Activated T-helper 1 cell treated with anti-CD3 and anti-CD28 coated beads, Interleukin-2, amount 50 U/mL, for 16 hours (primary cell): ENCODE measurements around the gene SCN9A.
"Not testable (repeated sequence)": the region's sequence is repeated elsewhere in the genome, so short reads cannot be mapped to it uniquely, and the experiment has no call there.

ENCODE experiments used
- DNase-seq, 2 donors: peaks; one replicate each; pipeline ENCODE4 v3.0.0-alpha.2; 2020; ENCODE audit warnings: low read depth in 1 of 2, low spot score in 1 of 2

Gene SCN9A

DNA sequence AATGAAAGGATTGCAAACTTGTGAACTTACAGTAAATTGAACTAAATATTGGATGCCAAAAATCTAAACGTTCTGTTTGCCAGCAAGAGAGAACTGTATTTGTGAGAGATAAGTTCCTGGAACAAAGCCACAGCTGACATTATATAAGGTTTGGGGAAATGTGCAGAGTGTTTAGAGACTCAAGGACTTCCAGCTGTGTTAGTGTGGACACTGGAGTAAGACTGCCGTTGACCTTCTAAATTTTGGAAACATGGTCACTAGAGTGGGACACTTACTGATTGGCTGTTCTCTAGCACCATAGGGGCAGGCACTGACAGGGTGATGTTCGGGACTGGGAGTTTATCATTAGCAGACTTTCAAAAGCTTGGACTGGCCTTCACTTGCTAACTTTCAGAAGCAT lies 40.5 kb downstream of the SCN9A start:
- DNase-seq = no peak

DNA sequence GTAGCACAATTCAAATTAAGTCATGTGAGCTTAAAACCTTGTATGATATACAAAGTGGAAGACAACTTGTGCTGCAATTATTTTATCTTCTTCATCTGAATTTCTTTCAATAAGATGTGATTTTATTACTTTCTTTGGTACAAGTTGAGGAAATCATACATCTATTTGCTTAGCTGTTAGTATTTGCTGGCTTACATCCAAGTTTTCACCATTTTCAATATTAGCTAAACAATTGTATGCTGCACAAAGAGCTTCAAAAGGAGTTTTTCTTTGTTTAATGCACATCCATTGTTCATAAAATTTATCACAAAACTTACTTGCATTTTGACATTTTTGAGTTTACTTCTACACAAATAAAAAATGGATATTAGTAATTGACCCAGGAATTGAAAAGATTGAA lies 40.9 kb downstream of the SCN9A start:
- no peak for DNase-seq

DNA sequence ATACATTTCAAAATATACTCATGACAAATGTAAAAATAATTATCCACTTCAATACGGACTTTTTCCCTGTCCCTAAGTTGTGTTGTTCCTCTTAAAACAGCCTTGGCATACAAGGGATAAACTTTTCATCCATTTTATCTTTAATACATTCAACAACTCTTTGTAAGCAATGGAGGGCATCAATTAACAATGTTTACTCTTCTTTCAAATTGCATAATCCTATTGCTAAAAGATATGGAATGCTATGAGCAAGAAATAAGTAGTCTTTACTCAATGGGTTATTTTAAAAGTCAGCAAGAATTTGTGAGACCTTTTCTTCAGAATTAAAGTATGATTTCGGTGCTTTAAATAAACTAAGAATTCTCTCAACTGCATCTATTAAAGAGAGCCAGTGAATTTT lies 41.9 kb downstream of the SCN9A start:
- DNase-seq = no peak

DNA sequence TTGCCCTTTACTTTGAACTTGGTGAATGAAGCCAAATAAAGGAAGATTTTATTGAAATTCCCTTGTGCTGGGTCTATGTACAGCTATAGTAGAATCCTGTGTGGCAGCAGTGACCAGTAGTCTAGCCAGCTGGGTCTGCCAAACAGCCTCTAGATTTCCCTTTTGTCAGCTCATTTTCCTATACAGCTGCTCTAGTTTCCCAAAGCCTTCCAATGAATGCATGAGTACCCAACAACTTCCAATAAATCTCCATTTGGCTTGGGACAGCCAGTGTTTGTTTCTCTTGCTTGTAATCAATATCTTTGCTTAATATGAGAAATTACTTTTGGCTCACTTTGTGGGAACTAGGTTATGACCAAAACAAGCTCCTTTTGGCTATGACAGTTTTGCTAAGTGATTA lies 43.6 kb downstream of the SCN9A start:
- DNase-seq = no peak

DNA sequence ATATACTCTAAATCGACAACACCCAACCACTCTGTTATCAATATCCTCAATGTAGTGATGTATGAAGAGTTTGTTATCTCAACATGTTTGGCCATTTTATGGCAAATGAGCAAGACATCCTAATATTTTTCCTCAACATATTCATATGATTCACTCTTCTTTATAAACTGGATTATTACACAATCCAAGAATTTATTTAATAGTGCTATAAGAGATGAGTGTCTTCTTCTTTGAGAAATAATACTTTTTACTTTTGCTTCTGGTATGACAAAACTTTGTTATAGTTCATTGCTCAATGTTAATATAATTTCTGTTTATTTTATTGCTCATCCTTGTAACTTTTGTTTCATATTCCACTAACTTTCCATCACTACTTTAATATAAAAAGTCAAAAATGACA lies 44.3 kb downstream of the SCN9A start:
- DNase-seq = no peak

DNA sequence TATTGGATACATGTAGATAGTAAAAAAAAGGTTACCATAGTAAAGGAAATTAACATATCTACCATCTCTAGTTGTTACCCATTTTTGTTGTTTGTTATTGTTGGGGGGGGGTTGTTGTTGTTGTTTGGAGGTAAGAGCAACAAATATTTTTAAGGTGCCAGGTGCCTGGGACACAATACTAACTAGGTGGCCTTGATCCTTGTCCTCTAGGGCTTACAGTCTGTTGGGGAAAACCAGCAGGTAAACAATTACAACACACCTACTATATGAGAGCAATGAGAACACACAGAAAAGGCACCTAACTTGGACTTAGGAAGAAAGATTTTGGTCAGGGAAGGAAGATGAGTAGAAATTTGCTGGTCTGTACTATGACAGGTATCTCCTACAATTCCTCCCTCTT lies 46.3 kb downstream of the SCN9A start:
- no peak for DNase-seq

DNA sequence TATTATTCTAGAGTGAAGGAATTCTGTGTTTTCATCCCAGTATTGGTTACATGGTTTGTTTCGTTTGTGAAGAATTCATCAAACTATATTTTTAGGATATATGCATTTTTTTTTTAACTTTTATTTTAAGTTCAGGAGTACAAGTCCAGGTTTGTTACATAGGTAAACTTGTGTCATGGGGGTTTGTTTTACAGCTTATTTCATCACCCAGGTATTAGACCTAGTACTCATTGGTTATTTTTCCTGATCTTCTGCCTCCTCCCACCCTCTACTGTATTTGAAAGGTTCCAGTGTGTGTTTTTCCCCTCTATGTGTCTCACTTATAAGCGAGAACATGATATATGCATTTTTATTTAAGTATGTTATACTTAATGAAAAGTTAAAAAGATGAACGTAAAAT lies 47.6 kb downstream of the SCN9A start:
- DNase-seq = no peak

DNA sequence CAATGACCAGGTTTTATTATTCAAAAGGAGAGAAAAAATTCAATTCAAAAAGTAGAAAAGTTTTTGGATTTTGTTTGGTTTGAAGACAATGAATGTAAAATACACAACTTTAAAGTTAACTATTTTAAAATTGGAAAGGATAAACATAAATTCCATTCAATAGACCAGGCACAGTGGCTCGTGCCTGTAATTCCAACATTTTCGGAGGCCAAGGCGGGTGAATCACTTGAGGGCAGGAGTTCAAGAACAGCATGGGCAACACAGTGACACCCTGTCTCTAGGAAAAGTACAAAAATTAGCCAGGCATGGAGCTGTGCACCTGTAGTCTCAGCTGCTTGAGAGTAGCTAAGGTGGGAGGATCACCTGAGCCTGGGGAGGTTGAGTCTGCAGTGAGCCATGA lies 54.7 kb downstream of the SCN9A start:
- DNase-seq = no peak

DNA sequence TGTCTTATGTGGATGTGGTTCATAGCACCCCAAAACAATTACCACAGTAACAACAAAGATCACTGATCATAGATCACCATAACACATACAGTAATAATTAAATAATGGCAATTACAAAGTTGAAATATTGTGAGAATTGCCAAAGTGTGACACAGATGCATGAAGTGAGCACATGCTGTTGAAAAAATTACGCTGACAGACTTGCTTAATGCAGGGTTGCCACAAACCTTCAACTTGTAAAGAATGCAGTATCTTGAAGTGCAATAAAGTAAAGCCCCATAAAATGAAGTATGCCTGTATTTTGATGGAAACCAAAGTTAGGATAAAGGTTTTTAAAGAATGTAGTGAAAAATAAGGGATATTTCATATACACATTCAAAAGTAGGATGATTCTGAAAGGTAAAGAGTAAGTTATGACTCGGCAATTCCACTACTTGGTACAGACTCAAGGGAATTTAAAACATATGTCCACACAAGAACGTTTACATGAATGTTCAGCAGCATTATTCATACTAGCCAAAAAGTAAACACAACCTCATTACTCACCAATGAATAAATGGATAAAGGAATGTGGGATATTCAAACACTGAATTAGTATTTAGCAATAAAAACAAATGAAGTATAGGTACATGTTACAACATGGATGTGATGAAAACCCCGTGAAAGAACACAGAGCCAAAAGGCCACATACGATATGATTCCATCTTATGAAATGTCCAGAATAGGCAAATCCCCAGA lies 61.6 kb downstream of the SCN9A start:
- DNase-seq = no peak

DNA sequence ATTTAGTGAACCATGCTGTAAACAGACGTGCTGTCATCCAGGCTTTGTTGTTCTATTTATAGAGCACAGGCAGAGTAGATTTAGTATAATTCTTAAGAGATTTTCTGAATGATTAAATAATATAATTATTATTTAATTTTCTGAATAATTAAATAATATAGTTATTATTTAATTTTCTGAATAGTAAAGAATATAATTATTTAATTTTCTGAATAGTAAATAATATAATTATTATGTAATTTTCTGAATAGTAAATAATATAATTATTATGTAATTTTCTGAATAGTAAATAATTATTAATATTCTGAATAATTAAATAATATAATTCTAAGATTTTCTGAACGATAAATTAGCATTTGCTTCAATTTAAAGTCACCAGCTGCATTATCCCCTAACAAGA lies 62.9 kb downstream of the SCN9A start:
- not testable (repeated sequence) for DNase-seq

DNA sequence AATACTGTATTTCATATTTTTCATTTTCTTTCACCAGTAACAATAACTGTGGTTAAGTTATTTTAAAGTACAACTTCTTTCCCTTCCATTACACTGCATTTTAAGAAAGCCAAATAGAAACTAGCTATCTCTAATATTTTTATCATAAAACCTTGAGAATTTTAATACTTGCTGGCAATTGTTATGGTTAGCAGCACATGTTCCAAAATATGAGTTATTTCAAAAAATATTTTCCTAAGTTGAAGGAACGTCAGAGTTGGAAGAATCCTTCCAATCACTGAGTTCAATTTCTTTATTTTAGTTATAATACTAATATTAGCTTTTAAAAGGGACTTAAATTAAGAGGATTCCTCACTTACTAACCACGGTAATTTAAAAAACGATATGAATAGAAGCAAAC lies 68.4 kb downstream of the SCN9A start:
- DNase-seq = no peak

DNA sequence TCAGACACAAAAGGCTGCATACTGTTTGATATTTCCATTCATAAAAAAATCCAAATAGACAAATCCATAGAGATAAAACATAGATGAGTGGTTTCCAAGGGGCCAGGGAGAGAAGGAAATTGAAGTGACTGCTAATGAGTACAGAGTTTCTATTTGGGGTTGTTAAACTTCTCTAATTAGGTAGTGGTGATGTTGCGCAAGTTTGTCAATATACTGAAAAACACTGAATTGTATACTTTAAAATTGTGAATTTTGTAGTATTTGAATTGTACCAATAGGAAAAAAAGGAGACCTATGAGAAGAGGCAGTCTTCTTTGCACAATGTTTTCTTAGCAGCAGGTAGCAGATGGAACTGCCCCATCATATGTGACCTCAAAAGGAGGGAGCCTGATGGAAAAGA lies 71.1 kb downstream of the SCN9A start:
- no peak for DNase-seq

DNA sequence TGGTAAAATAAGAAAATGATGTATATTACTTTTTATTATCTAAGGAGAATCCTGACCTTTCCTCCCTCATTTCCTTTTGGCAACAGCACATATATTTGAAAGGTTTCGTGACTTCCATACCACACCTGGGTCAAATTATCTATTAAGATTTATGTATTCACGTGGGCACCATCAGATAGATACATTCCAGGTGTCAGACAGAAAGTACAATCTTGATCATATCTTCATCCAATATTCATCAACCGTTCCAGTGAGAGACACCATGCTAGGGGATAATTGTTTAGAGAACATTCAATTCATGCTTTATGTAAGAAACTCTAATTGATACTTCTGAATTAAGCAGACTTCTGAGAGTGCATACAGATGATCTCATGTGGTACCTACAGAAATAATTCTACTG lies 73.7 kb downstream of the SCN9A start:
- no peak for DNase-seq

DNA sequence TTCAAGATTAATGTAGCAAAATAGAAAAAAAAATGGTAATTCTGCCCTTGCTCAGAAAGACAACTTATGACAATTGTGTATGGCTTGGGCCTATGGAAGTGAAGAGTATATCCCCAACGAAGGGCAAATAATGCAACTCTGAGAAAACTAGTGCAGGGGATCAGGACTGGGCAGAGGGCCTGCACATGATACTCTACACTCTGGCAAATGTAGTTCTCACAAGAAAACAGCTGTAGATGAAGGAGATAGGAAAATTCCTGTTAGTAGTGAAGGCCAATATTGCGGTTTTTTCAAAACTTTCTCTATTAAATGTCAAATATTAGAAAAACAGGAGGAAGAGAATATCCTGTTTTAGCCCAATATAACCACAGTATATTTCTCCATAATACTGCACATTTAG lies 77.8 kb downstream of the SCN9A start:
- no peak for DNase-seq

DNA sequence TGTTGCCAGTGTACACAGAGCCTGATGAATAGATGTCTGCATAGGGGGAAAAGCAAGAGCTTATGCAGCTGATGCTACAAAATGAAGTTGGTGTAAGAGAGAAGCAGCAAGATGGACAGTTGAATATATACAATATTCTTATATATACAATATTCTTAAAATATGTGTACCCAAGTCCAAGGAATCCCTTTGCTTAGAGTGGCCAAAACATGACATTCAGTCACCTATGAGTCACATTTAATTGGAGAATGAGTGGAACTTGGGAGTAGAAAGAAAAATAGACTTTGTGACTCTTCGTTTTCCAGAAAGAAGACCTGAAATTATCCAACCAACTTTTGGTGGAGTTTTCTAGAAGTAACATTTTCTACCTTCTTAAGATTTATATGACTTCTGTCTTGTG lies 81.8 kb downstream of the SCN9A start:
- no peak for DNase-seq

DNA sequence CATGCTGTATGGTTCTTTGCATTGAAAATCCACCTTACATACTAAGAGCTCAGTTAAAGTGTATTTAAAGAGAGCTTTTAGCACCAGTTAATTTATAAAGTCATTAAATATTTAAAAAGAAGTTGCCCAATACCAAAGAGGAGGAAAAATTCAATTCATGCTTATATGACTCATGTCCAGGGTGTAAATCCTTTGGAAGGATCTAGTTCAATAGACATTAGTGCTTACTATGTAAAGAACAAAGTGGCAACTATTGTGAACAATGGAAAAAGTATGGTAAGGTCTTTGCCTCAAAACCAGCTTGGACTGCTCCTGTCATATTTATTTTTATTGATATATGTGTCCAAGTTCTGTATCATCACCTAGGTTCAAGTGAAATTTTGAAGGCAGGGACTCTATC lies 90.5 kb downstream of the SCN9A start:
- no peak for DNase-seq

DNA sequence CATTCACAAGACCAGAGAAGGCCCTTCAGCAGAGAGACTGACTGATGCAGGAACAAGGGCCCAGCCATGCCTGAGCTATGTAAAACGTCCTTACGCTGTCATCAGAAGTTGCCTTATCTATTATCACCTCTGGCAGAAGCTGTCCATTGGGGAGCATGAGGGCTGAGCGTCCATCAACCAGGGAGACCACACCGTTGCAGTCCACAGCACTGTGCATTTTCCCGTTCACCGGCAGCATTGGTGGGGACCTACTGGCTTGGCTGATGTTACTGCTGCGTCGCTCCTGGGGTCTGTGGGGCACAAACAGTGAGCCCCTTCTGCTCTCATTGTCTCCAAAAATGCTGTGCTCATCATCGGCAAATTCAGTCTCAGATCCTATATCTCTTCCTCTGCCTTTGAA lies 91.4 kb downstream of the SCN9A start:
- DNase-seq = no peak

DNA sequence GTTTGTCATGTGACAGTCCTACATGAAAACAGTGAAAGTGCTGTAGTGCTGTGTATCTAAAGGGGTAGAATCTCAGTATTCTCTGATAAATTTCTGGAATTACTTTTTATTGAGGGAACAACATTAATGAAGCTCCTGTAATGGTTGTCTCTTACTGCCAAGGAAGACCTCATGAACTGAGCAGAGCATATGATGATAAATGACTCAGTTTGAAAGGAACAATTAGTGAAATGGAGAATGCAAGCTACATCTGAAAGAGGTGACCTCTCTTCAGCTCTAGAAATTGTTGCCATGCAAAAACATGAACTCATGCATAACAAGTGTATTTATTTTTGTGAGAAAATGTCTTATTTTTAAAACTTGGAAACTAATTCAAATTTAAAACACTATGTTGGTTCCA lies 93.6 kb downstream of the SCN9A start:
- DNase-seq = no peak

DNA sequence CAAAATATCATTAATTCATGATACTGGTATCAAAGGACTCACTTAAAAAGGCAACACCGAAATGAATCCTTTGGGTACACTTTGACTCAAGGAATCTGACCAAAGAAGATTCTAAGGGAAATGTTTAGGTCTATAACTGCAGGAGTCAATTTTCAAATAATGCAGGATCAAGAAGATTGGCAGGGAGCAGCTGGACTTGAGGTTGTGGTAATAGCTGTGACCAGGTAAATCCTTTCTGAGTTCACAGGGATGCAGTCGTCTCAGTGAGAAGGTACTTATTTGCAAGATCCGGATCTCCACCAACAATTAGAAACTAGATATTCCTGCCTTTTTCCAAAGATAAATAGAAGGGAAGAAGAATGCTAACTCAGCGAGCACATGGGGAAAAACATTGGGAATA lies 96.9 kb downstream of the SCN9A start:
- no peak for DNase-seq

DNA sequence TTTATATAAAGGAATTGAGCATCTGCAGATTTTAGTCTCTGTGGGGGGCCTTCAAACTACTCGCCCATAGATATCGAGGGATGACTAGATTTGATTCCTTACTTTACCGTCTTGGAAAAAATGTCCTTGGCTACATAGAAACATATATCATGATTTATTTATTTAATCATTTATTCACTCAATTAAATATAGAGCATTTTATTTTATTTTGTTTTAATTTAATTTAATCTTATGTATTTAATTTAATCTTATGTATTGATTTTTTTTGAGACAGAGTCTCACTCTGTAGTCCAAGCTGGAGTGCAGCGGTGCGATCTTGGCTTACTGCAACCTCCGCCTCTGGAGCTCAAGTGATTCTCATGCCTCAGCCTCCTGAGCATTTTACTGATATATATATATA lies 105.4 kb downstream of the SCN9A start:
- no peak for DNase-seq

DNA sequence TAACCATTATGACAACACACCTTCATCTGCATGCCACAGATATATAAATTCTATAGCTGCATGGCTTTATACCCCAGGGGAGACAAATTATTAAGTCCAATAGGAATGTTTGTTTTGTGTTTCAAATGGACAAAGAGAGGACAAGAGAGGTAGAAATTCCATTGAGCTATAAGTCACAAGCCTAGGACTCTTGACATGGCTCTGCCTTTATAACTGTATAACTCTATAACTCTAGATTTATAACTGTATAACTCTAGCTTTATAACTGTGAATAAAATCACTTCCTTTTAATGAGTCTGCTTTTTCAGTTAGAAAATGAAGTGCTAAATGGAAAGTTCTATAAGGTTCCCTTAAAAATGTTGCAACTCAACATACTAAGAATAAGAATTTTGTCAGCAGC lies 106.4 kb downstream of the SCN9A start:
- no peak for DNase-seq

DNA sequence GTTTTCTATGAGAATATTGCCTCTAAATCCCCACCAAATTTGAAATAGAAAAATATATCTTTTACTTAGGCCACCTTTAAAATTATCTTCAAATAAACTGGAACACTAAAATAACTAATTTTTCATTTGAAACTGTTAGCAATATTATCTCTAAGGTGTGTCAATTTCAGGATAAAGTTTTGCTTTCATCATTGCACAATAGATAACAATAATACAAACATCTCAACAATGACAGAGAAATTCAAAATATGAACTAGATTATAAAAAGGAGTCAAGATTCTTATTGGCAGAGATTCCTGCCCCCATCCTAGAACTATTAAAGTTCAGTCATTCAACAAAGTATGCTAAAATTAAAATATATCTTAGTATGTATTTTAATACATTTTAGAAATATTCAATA lies 117.9 kb downstream of the SCN9A start:
- DNase-seq = no peak

DNA sequence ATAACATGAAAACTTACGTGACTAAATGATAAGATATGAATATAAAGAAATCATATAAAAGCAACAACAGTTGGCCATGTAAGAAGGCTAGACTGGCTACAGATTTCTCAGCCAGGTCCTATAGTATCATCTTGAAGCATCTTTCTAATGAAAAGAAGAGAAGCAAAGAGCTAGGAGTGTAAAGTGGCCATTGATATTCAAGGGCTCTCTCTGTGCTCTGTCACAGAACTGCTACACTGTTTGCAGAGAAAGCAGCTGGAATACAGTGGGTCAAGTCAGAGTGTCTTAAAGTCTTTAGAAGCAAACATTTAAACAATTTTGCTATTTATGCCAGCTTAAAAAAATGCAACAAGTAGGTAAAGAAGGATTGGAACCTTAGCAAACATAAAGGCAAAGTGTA lies 118.8 kb downstream of the SCN9A start:
- DNase-seq = no peak

DNA sequence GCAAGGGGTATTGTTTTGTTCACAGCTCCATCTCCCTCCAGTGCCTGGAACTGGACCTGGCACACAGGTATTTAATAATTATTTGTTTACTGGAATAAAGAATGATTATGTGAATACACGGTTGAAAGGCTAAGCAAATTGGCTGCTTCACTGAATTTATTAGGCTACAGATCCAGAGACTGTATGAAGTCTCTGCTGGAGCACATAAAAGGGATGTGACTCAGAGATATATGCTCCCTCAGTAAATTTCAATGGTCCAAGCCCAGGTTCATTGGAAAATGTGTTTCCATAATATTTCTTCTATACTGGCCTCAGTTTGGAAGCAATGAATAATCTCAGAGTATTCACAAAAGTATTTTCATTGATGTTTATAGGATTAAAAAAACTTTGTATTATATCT lies 126.4 kb downstream of the SCN9A start:
- DNase-seq = no peak
